ENCODE results near the gene NTF4. TPM values are rescaled to one million over a fixed set of nuclear protein-coding genes. Genes with fewer than 3 reads are reported as not detected.
A peak's percentile ranks its signal among the peaks of the same experiment; 100 is the strongest.

The NTF4 gene
- total RNA-seq, 1 experiment from 2014 or later: not detected

DNA sequence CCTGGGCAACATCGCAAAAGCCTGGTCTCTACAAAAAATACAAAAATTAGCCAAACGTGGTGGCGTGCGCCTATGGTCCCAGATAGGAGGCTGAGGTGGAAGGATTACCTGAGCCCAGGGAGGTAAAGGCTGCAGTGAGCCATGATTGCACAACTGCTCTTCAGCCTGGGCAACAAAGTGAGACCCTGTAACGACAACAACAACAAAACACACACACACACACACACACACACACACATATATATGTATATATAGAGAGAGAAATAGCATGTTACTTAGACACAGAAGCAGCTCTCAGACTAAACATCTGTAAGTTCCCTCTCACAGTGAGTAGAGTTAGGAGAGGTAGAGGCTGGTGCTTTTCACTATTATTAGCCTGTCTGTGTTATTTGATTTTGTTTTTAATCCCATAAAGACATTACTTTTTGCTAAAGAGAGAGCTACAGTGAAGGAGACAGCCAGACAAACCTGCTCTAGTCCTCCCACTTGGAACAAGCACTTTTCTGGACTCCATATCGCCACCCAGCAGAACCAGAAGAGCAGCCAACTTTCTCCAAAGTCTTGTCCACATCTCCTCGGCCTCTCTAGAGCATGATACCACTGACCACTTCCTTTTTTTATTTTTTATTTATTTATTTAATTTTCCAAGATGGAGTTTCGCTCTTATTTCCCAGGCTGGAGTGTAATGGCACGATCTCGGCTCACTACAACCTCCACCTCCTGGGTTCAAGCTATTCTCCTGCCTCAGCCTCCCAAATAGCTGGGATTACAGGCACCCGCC is 46.8 kb upstream of the NTF4 start:
- TF ChIP-seq, protein P1, sequence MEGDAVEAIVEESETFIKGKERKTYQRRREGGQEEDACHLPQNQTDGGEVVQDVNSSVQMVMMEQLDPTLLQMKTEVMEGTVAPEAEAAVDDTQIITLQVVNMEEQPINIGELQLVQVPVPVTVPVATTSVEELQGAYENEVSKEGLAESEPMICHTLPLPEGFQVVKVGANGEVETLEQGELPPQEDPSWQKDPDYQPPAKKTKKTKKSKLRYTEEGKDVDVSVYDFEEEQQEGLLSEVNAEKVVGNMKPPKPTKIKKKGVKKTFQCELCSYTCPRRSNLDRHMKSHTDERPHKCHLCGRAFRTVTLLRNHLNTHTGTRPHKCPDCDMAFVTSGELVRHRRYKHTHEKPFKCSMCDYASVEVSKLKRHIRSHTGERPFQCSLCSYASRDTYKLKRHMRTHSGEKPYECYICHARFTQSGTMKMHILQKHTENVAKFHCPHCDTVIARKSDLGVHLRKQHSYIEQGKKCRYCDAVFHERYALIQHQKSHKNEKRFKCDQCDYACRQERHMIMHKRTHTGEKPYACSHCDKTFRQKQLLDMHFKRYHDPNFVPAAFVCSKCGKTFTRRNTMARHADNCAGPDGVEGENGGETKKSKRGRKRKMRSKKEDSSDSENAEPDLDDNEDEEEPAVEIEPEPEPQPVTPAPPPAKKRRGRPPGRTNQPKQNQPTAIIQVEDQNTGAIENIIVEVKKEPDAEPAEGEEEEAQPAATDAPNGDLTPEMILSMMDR (conservative IDR thresholded peaks at IDR 0.05; ENCODE audit: low read depth, low read length): no peak
- TF ChIP-seq EZH2 (IDR thresholded peaks at IDR 0.05; ENCODE audit: borderline replicate concordance, low read depth, low read length, poor library complexity, severe bottlenecking): no peak
- Histone ChIP-seq H3K27ac (ENCODE audit: low read depth, low read length, poor library complexity, severe bottlenecking) (peak overlapping the region; percentile 41), H3K9me3 (ENCODE audit: low read depth, low read length, poor library complexity, severe bottlenecking) (no peaks in the 10 kb centered on the region), H3K27me3 (replicated peaks; ENCODE audit: insufficient read depth, low read depth, low read length, poor library complexity) (no peaks in the 10 kb centered on the region), H3K4me1 (ENCODE audit: insufficient read depth, low read length, poor library complexity, severe bottlenecking) (peaks cover 6% of the 10 kb centered on the region), H3K4me3 (ENCODE audit: low read depth, low read length, poor library complexity, severe bottlenecking) (no peak overlapping the region), H3K36me3 (ENCODE audit: insufficient read depth, low read length, poor library complexity, severe bottlenecking) (peaks cover 36% of the 10 kb centered on the region)
- no TSS peak for BruUV-seq (replicated peaks)
- CTCF ChIA-PET: interaction anchor here (0.6 to 1.0 kb wide), 4 partner anchors 14 to 16 kb away, joined by 3 to 12 read pairs (median 5); no protein-coding TSS in a partner anchor
- intact Hi-C loops (cut with micrococcal nuclease; ENCODE audit: unreplicated experiment): loop anchor here (5.0 kb wide), 1 partner anchor 101 kb away; no protein-coding TSS in a partner anchor
- POLR2A ChIA-PET (ENCODE audit: low non-redundant PET): no interaction called here
- DNase-seq (ENCODE audit: low spot score): no peak

DNA sequence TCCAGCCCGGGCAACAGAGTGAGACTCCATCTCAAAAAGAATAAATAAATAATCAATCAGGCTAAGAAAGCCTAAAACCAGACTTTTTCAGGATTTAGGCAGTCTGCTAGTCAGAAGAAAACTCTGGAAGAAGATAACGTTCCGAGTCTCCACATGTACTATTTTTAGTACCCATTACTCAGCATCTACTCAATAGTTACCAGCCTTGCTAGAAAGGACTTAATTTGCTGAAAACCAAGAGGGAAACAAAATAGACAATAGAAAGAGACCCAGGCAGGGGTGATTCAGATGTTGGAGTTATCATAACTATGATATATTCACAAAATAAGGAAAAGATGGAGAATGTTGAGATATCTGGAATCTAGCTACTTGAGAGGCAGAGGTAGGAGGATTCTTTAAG is 45.9 kb upstream of the NTF4 start:
- H3K4me3 ChIP-seq (ENCODE audit: low read depth, low read length, poor library complexity, severe bottlenecking): no peak overlapping the region
- ChIA-PET POLR2A (ENCODE audit: low non-redundant PET) (no interaction called here), CTCF (interaction anchor here (0.8 to 1.0 kb wide), 2 partner anchors 13 to 17 kb away, joined by 4 to 12 read pairs; no protein-coding TSS in a partner anchor)
- no peak for TF ChIP-seq EZH2 (IDR thresholded peaks at IDR 0.05; ENCODE audit: borderline replicate concordance, low read depth, low read length, poor library complexity, severe bottlenecking)
- TF ChIP-seq, protein P1 (conservative IDR thresholded peaks at IDR 0.05; ENCODE audit: low read depth, low read length): no peak
- no peaks in the 10 kb centered on the region for H3K9me3 ChIP-seq (ENCODE audit: low read depth, low read length, poor library complexity, severe bottlenecking)
- H3K36me3 ChIP-seq (ENCODE audit: insufficient read depth, low read length, poor library complexity, severe bottlenecking): peaks cover 44% of the 10 kb centered on the region
- intact Hi-C loops (cut with micrococcal nuclease; ENCODE audit: unreplicated experiment): loop anchor here (5.0 kb wide), 1 partner anchor 102 kb away; no protein-coding TSS in a partner anchor
- BruUV-seq (replicated peaks): no TSS peak
- H3K27ac ChIP-seq (ENCODE audit: low read depth, low read length, poor library complexity, severe bottlenecking): peak overlapping the region; percentile 41
- H3K4me1 ChIP-seq (ENCODE audit: insufficient read depth, low read length, poor library complexity, severe bottlenecking): peaks cover 6% of the 10 kb centered on the region
- DNase-seq (ENCODE audit: low spot score): no peak
- no peaks in the 10 kb centered on the region for H3K27me3 ChIP-seq (replicated peaks; ENCODE audit: insufficient read depth, low read depth, low read length, poor library complexity)

DNA sequence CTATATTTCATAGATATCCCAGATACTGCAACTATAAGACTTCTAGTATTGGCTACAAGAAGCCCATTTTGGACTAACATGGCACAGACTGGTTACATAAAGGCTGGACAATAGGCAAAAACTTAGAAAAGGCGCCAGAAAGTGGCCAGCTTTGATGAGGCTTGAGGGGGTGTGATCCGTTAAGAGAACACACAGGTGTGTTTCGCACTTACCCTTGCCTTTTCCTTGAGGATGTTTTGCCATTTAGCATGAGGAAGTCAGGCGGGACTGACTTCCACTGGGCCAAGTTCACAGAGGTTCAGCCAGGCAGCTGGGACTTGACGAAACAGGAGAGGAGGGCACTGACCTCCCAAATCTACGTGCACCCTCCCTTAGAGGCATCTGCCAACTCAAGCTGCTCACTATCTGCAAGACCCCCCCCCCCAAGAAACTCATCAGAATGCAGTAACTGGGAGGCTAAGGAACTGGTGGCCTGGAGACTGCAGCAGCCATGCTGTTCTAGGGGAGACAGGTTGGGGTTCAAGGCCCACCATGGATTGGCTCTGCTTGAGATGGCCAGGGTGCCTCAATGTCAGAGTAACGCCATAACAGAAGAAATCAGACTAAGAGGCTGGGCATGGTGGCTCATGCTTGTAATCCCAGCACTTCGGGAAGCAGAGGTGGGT is 45.1 kb upstream of the NTF4 start:
- H3K4me1 ChIP-seq (ENCODE audit: insufficient read depth, low read length, poor library complexity, severe bottlenecking): peaks cover 6% of the 10 kb centered on the region
- no peak overlapping the region for H3K4me3 ChIP-seq (ENCODE audit: low read depth, low read length, poor library complexity, severe bottlenecking)
- DNase-seq (ENCODE audit: low spot score): no peak
- CTCF ChIA-PET: no interaction called here
- POLR2A ChIA-PET (ENCODE audit: low non-redundant PET): no interaction called here
- TF ChIP-seq EZH2 (IDR thresholded peaks at IDR 0.05; ENCODE audit: borderline replicate concordance, low read depth, low read length, poor library complexity, severe bottlenecking): no peak
- TF ChIP-seq, protein P1 (conservative IDR thresholded peaks at IDR 0.05; ENCODE audit: low read depth, low read length): no peak
- H3K27ac ChIP-seq (ENCODE audit: low read depth, low read length, poor library complexity, severe bottlenecking): peak overlapping the region; percentile 58
- peaks cover 51% of the 10 kb centered on the region for H3K36me3 ChIP-seq (ENCODE audit: insufficient read depth, low read length, poor library complexity, severe bottlenecking)
- intact Hi-C loops (cut with micrococcal nuclease; ENCODE audit: unreplicated experiment): loop anchor here (5.0 kb wide), 1 partner anchor 103 kb away; no protein-coding TSS in a partner anchor
- BruUV-seq (replicated peaks): no TSS peak
- no peaks in the 10 kb centered on the region for H3K9me3 ChIP-seq (ENCODE audit: low read depth, low read length, poor library complexity, severe bottlenecking)
- H3K27me3 ChIP-seq (replicated peaks; ENCODE audit: insufficient read depth, low read depth, low read length, poor library complexity): no peaks in the 10 kb centered on the region

Measured in A673 (cell line).